Renal cortical epithelial cell (primary cell): ENCODE measurements around the gene SOX12. TPM values are rescaled to one million over a fixed set of nuclear protein-coding genes. Genes with fewer than 3 reads are reported as not detected.
A peak's percentile ranks its signal among the peaks of the same experiment; 100 is the strongest.
"Not testable (repeated sequence)": the region's sequence is repeated elsewhere in the genome, so short reads cannot be mapped to it uniquely, and the experiment has no call there.

Source experiments
- DNase-seq: peaks from one replicate; pipeline ENCODE4 v3.0.0-alpha.2; 2011; ENCODE audit warnings: low read depth
- total RNA-seq: library from RNA; depleted of rRNA; stranded (reverse); fragments of >200 nt; gene quantifications from 2 replicates; pipeline ENCODE4 v1.2.3, GENCODE V29; 2014

SOX12 gene
- total RNA-seq, 1 donor from 2014 or later = 12.7 TPM

DNA sequence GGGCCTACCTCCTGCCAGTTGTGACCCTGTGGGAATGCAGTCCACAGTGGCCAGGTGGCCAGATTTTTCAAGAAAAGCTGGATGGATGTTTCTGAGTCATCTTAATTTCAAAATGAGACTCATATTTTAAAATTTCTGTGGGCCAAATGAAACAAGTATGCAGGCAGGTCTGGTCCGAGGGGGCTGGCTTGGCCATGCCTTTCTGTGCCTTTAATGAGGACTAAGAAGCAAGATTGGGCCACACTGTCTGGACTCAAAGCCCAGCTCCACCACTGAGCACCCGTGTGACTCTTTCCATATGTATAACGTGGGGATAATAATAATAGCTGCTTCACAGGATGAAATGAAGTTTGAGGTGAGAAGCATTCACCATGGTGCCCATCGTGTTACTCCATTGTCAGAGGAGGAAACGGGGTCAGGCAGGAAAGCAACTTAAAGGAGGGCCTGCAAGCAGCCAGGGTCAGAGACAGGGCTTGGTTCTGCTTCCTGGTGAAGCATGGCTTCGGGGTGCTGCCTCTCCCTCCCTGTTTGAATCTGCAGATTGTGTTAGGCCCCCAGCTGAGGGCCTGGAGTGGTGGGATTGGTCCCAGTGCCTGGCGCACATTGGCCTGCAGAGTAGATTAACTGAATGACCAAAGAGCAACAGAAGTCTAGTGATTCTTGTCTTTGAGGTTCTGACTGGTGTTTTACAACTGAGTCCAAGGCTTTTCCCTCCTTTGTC is 3.8 kb downstream of the SOX12 start:
- no peak for DNase-seq

DNA sequence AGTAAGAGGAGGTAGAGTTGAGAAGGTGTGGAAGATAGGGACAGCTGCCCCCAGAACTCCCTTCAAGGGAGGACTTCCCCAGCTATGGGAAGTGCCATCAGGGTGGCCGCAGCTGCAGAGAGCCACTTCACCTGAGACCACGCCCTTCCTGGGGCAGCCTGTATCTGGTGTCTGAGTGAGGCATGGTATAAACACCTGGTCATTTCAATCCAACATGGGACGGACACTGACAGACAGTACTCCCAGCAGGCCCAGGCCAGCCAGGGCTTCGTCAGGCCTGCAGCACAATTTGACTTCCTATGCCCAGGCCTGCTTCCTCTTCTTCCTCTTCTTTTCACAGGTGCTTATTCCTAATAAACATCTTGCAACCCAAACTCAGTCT is 4.5 kb downstream of the SOX12 start:
- DNase-seq = no peak

DNA sequence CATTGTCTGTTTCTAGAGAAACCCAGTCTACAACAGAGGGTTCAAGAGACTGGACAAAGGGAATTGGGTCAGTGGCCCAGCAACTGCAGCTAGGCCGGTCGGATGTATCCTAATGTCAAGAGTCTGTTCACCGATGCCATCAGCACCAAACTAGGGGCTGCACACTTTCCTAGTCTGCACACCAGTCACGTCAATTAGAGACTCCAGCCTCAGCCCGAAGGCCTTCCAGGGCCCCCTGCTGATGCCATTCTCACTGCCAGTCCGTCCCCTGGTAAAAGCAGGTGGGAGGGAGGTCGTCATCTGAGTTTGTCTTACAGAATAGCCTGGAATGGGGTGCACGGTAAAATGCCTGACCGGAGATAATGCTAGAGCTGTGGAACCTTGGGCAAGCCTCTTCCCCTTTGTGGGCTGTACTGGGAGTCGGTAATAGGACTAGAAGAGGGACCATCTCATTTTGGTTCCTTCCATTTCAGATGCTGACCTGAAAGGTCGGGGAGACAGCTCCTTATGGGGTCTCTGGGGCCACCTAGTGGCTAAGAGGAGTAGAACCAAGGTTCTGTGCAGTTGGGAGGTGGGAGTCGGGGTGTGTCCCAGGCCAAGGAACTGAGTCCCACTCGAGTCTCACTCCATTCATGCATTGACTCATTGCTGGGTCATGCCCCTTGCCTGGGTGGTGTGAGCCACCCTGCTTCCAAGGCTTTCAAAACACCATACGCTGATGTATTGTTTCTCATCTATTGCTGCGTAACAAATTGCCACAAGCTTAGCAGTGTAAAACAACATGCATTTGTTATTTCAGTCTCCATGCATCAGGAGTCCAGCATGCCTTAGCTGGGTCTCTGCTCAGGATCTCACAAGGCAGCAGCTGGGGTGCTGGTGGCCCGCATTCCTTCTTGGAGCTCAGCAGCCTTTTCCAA is 5.1 kb downstream of the SOX12 start:
- DNase-seq = peak; percentile 54

DNA sequence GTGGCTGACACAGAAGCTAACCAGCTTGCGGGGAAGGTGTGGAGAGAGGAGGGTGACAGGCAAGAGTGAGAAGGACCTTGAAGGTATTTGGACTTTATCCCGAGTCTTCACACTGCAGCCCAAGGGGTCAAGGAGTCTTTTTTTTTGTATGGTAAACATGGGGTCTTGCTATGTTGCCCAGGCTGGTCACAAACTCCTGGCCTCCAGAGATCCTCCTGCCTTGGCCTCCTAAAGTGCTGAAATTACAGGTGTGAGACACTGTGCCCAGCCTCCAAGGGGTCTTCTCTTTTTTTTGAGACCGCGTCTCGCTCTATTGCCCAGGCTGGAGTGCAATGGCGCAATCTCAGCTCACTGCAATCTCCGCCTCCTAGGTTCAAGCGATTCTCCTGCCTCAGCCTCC is 9.2 kb downstream of the SOX12 start:
- DNase-seq = no peak

DNA sequence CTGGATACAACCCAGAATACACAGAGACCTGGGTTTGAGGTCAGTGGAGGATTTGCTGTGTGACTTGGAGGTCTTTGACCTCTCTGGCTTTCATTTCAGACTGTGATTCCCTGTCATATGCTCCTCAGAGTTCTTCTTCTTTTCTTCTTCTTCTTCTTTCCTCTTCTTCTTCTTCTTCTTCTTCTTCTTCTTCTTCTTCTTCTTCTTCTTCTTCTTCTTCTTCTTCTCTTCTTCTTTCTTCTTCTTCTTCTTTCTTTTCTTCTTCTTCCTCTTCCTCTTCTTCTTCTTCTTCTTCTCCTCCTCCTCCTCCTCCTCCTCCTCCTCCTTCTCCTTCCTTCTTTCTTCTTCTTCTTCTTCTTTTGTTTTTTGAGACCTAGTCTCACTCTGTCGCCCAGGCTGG is 10.7 kb downstream of the SOX12 start:
- not testable (repeated sequence) for DNase-seq

DNA sequence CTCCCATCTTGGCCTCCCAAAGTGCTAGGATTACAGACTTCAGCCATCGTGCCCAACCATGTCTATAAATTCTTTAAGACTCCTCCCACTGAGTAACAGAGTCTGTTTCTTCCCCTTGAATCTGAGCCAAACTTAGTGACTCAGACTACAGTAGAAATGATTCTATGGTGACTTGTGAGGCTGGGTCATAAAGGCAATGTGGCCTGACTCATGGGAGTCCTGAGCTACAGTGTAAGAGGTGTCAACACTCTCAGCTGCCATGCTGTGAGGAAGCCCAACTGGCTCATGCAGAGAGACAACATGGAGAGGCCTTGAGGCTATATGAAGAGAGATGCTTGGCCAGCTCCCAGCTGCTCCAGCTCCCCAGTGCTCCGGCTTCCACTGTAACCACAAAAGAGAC is 16.3 kb downstream of the SOX12 start:
- peak; percentile 90 for DNase-seq

DNA sequence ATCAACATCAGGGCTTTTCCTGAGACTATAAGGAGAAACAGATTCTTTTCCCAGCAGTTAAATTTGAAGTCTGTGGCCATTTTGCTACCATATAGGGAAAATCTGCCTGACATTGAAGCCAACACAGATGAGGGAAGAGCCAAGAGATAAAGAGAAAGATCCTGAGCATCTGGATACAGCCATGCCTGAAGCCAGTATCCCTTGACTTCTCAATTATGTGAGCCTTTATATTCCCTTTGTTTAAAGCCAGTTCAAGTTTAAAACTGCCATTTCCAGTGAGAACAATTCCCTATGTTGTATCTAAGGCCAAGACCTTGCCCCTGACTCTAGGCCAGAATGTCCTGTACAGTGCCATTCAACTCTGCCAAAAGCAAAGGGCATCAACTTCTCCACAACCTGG is 17.8 kb downstream of the SOX12 start:
- DNase-seq = no peak

DNA sequence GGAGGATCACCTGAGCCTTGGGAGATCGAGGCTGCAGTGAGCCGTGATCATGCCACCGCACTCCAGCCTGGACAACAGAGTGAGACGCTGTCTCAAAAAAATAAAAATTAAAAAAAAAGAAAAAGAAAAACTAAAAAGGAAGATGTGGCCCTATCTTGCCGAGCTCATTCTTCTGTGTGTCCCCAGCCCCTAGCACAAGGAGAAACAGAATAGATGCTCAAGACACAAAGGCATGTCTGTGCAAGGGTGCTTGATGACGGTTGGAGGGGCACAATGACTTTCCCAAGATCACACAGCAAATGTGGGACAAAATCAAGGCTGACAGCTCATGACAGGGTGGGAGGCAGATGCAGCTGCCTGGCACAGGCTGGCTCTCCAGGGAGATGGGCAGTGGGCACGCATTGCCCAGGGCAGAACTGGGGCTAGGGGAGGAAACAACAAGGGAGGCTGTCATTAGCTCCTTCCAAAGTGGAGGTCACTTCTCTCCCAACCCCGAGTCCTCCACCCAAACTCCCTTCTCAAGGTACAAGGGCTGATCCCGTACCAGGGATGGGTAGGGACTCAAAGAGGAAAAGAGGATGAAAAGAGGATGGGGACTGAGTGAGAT is 20.8 kb downstream of the SOX12 start:
- no peak for DNase-seq

DNA sequence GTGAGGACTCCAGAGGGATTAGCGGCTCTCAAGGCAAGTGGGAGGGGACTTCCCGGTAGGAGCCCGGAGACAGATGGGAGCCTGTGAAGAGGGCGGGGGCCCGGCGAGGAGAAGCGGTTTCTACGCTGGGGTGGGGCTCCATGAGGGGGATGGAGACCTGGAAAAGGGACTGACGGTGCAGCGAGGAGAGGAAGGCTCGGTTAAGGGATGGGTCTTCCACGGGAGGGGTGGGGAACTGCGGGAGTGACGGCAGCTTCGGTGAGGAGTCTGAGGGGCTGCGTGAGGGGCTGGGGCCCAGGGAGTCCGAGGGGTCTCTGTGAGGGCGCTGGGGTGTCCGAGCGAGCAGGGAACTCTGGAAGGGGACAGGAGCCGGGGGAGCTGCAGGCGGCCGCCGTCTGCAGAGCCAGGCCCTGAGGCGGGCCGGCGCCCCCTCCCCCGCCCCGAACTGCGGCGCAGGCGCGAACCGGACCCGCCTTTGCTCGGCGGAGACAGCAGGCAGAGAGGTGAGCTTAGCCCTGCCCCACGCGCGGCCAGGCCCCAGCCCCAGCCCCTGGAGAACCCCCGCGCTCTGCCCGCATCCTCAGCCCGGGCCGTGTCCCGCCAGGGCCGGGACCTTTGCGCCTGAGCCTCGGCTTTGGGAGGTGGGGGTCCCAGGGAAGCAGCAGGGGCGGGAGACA is 21.4 kb downstream of the SOX12 start, which contains the start of gene NRSN2:
Gene NRSN2, plus strand, starts transcription at position 472 of the 677 bp plus-strand sequence. CDS start 2,533 bp downstream, outside the sequence.
- DNase-seq = peak; percentile 43

DNA sequence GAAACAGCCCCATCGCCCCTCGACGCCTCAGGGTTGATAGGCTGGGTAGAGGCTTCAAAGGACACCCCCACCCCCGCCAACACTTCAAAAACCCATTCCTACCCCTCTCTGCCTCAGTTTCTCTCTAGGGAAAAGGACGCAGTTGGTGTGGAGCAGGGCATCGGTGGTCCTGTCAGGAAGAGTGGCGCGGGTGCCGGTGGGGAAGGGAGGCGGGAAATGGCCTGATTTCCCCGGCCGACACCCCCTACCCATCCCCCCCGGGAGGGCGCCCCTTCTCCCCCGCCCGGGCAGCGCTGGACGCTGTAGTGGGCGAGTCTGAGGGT is 21.9 kb downstream of the SOX12 start:
- no peak for DNase-seq

DNA sequence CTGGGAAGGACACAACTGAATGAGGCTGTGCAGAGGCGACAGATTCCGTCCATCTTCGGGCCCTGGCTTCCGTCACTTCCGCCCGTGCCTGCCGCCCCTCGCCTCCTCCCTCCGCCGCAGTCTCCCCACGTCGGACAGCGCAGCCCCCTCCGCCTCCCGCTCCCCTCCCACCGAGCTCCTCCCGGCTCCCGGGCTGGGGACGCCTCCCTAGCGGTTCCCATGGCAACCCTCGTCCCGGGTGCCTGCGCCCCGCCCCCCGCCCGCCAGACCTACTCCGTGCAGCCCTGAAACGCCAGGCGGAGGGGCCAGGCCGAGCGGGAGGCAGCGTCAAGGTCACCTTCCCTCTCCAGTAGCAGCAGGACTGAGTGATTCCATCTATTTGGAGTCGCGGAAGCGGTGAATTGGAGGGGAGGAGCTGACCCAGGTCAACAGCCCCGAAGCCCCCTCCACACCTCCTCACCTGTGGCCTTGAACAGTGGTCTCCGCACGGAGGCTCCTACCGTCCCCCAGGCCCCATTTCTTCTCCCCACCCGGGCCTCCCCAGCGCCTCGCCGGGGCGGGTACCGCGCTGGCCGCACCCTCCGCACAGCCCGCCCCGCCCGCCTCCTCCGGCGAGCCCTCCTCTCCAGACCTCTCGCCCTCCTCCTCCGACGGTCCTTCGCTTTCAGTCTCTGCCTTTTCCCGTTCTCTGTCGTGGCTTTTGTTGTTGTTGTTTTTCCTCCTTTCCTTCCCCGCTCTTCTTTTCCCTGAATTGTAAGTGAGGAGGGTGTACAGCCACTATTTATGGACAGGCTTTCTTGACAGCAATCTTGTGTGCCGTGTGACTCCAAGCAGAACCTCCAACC is 22.5 kb downstream of the SOX12 start:
- DNase-seq = peak; percentile 78

DNA sequence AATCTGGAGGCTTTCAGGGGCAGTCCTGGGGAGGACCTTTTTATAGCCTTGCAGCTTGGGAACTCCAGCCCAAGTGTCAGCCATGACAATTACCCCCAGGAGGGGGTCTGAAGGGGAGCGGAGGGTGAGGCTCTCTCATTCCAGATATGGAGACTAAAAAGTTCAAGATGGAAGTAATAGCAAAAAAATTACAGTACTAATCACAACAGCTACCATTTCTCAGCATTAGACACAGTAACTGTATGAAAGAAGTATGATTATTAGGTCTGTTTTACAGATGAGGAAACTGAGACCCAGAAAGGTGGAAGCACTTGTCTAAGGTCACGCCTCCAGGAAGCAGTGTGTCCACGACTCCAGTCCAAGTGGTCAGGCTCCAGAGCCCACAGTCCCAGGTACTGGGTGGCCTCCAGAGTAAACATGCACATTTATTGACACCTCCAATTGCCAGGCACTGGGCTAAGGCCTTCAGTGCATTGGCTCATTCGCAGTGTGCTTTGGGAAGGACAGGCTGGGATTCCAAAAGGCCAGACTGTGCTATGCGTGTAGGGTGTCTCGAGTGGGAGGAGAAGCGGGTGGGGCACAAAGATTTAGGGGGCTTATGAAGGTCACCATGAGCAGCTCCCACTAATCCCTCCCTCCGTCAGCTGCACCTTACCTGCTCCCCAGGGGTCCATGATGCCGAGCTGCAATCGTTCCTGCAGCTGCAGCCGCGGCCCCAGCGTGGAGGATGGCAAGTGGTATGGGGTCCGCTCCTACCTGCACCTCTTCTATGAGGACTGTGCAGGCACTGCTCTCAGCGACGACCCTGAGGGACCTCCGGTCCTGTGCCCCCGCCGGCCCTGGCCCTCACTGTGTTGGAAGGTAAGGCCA is 23.9 kb downstream of the SOX12 start:
- DNase-seq = no peak

DNA sequence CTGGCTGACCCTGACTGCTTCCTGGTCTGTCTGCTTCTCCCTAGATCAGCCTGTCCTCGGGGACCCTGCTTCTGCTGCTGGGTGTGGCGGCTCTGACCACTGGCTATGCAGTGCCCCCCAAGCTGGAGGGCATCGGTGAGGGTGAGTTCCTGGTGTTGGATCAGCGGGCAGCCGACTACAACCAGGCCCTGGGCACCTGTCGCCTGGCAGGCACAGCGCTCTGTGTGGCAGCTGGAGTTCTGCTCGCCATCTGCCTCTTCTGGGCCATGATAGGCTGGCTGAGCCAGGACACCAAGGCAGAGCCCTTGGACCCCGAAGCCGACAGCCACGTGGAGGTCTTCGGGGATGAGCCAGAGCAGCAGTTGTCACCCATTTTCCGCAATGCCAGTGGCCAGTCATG is 27.8 kb downstream of the SOX12 start:
- DNase-seq = no peak

DNA sequence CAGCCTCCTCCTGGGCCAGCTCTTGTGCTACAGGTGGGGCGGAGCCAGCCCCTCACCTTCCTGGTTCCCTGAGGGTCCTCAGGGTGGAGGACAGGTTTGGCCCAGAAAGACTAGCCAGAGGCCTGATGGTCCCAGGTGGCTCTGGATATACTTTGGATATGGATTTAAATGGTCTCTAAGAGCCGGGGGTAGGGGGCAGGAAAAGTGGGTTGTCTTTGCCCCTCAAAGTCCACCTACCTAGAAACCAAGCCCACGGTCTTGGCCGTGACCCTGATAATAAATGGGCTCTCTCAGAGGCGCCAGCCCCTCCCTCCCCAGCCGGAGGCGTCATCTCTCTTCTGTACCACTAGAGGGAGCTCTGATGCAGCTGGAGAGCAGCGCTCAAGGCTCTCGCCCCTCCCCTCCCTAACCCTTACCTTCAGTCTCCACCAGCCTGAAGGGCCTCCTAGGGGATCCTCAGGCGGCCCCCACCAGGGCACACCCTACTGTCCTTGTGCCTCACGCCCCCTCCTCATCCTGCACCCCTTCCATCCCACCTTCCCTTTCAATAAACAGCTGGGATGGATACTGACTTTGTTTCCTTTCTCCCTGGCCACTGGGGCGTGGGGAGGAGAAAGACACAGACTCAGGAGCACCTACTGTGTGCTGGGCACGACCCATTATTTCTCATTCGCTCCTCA is 29.1 kb downstream of the SOX12 start:
- peak; percentile 54 for DNase-seq

DNA sequence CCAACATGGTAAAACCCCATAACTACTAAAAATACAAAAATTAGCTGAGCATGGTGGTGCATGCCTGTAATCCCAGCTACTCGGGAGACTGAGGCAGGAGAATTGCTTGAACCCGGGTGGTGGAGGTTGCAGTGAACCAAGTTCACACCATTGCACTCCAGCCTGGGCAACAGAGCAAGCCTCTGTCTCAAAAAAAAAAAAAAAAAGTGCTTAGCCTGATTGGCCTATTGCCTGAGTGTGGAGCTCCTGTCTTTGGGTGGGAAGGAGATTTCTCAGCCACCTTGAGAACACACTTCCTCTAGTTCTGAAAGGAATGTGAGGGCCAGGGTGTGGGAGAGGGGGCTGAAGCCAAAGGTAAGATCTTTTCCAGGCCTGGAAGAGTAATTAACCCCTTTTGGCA is 30.8 kb downstream of the SOX12 start:
- DNase-seq = not testable (repeated sequence)

DNA sequence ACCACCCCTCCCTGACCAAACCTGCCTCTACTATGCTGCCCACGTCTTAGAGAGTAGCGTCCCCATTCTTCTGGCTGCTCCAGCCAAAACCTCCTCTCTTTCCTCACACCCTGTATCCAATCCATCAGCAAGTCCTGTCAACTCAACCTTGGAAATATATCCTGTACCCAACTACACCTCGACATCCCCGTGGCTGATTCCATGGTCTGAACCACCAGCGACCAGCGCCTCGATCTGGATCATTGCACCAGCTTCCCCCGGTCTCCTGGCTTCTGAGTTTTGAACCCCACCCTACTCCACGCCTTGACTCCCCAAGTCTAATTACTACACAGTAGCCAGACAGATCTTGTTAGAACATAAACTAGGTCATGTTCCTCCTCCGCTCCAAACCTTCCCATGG is 31.4 kb downstream of the SOX12 start:
- no peak for DNase-seq

DNA sequence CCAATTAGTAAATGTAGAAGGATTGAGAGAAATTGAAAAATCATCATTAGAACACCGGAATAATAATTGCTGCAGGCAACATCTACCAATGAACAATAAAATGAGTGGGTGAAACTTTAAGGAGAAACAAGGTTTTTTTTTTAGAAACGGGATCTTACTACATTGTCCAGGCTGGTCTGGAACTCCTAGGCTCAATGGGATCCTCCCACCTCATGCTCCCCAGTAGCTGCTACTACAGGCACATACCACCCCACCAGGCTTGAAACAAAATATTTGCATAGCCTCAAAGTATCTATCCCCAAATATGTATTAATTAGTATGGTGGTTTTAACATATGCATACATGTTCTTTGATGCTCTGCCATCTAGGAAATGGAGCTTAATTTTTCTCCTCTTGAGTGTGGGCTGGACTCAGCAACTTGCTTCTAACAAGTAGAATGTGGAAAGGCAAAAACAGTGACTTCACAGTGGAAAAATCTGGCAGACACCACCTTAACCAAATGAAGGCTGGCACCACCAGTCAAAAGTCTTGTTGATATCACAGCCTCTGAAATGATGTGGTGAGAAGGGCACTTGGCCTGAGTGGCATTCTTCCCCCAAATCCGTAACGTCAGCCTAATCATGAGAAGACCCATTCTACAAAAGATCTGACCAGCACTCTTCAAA is 33.7 kb downstream of the SOX12 start:
- no peak for DNase-seq

DNA sequence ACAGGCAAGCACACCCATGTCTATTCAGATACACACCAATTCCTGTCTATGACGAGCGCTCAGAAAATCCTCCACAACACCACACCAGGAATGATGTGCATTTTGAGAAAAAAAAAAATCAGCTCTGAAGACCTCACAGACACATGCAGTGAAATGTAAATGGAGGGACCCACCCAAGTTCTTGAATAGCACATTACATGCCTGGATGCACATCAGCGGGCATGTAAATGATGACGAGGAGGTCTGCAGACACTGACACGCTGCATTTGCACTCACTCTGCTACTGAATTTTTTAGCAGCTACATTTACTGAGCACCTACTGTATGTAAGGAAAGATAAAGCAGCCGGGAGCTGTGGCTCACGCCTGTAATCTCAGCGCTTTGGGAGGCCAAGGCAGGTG is 36.2 kb downstream of the SOX12 start:
- DNase-seq = peak; percentile 72
